Gastroesophageal sphincter (tissue), 3 donors: ENCODE results near the gene PCDHB2.

Experiments
- CTCF ChIP-seq, 4 experiments: fragments of 200-600 bp in 2 of 4; fragments of 450-650 bp in 2 of 4; sonication (generic) in 1 of 4; IDR thresholded peaks; one replicate each; pipeline ENCODE4 v1.5.1; 2017 to 2019; ENCODE audit warnings: antibody characterized with exemption in 4 of 4, mild to moderate bottlenecking in 2 of 4, moderate library complexity in 2 of 4
- EP300 ChIP-seq: sonication (generic); formaldehyde crosslinking; IDR thresholded peaks from one replicate; pipeline ENCODE4 v1.6.1; 2017; ENCODE audit warnings: antibody characterized with exemption, mild to moderate bottlenecking
- POLR2A ChIP-seq, 2 donors: fragments of 450-650 bp; IDR thresholded peaks; one replicate each; pipeline ENCODE4 v1.6.1; 2017; ENCODE audit warnings: antibody characterized with exemption in 2 of 2, mild to moderate bottlenecking in 2 of 2, moderate library complexity in 1 of 2

- TF ChIP-seq POLR2A (IDR thresholded peaks at IDR 0.05) (no peak), CTCF (IDR thresholded peaks at IDR 0.05) (no peak), EP300 (no peak)
Measured at GRCh38 chr5:141121985-141122384, 27.6 kb downstream of the PCDHB2 start.
